ENCODE measurements around the gene CRACDL. TPM values are rescaled to one million over a fixed set of nuclear protein-coding genes. Genes with fewer than 3 reads are reported as not detected.

CRACDL gene
- polyA plus RNA-seq, 1 of the 3 experiments (the other 2 are of a cell fraction), result not detected

- TF ChIP-seq USF1 (IDR thresholded peaks at IDR 0.05; ENCODE audit: borderline replicate concordance, low read depth) (no peak), FOSL2 (IDR thresholded peaks at IDR 0.05; ENCODE audit: borderline replicate concordance, low read depth) (no peak), MAX (IDR thresholded peaks at IDR 0.05; ENCODE audit: low read depth) (no peak), YY1 (IDR thresholded peaks at IDR 0.05; ENCODE audit: low read depth) (no peak), USF2 (IDR thresholded peaks at IDR 0.05; ENCODE audit: borderline replicate concordance, low read depth, low read length) (no peak)
Observed at GRCh38 chr2:98946855-98947254, 10.8 kb upstream of the CRACDL start (continued).

GRCh38 chr2:98944775-98945174, 8.8 kb upstream of the CRACDL start:
- no peaks in the 10 kb centered on the region for H3K79me2 ChIP-seq (ENCODE audit: insufficient read depth)
- TF ChIP-seq USF2 (IDR thresholded peaks at IDR 0.05; ENCODE audit: borderline replicate concordance, low read depth, low read length), result no peak
- TF ChIP-seq RCOR1 (IDR thresholded peaks at IDR 0.05; ENCODE audit: low read length), result no peak
- no peak for TF ChIP-seq ZBTB33 (IDR thresholded peaks at IDR 0.05; ENCODE audit: borderline replicate concordance, low read depth)
- no peak for TF ChIP-seq RFX5 (IDR thresholded peaks at IDR 0.05; ENCODE audit: low read length)
- TF ChIP-seq RAD21 (IDR thresholded peaks at IDR 0.05; ENCODE audit: low read length), result no peak
- 94% methylated on average over 2 of the region's 2 CpGs for WGBS (ENCODE audit: low lambda C conversion rate)
- no peak overlapping the region for H3K4me2 ChIP-seq
- H3K9me3 ChIP-seq, result no peaks in the 10 kb centered on the region
- no peaks in the 10 kb centered on the region for H3K27me3 ChIP-seq (ENCODE audit: insufficient read depth)
- no peak for DNase-seq
- no peaks in the 10 kb centered on the region for H3K9me2 ChIP-seq
- peaks cover 0 to 11% of the 10 kb centered on the region in 2 experiments; a peak in 1 of 4 replicates for H3K4me1 ChIP-seq (ENCODE audit: control insufficient read depth in 1 of 2, insufficient read depth in 2 of 2, low read depth in 1 of 2, low read length in 1 of 2)
- ChIA-PET POLR2A (no interaction called here), CTCF (no interaction called here)
- no peaks in the 10 kb centered on the region for H3K36me3 ChIP-seq (replicated peaks in 1 of 2; ENCODE audit: control insufficient read depth in 1 of 2, insufficient read depth in 2 of 2, low read length in 1 of 2)
- H3F3A ChIP-seq (replicated peaks; ENCODE audit: insufficient read depth), result no peaks in the 10 kb centered on the region
- H3K9ac ChIP-seq, result no peak overlapping the region
- H2AFZ ChIP-seq (ENCODE audit: low read depth), result no peak overlapping the region
- no peaks in the 10 kb centered on the region for H4K20me1 ChIP-seq (ENCODE audit: insufficient read depth)
- H3K27ac ChIP-seq (ENCODE audit: low read depth in 2 of 2, low read length in 1 of 2), result no peak overlapping the region
- no peak overlapping the region for H3K4me3 ChIP-seq (ENCODE audit: low read depth in 2 of 2, low read length in 1 of 2)

GRCh38 chr2:98940102-98940501, 4.1 kb upstream of the CRACDL start:
- Histone ChIP-seq H3K36me3 (replicated peaks in 1 of 2; ENCODE audit: control insufficient read depth in 1 of 2, insufficient read depth in 2 of 2, low read length in 1 of 2) (no peaks in the 10 kb centered on the region), H3K9me2 (no peaks in the 10 kb centered on the region), H3F3A (replicated peaks; ENCODE audit: insufficient read depth) (no peaks in the 10 kb centered on the region), H3K27me3 (ENCODE audit: insufficient read depth) (peaks cover 15% of the 10 kb centered on the region; the same call in 1 of the 2 replicates), H3K79me2 (ENCODE audit: insufficient read depth) (no peaks in the 10 kb centered on the region), H3K4me3 (ENCODE audit: low read depth in 2 of 2, low read length in 1 of 2) (no peak overlapping the region), H3K4me1 (ENCODE audit: control insufficient read depth in 1 of 2, insufficient read depth in 2 of 2, low read depth in 1 of 2, low read length in 1 of 2) (no peaks in the 10 kb centered on the region; a peak in 1 of 4 replicates), H2AFZ (ENCODE audit: low read depth) (no peak overlapping the region), H3K27ac (ENCODE audit: low read depth in 2 of 2, low read length in 1 of 2) (no peak overlapping the region), H3K4me2 (no peak overlapping the region), H3K9me3 (no peaks in the 10 kb centered on the region), H4K20me1 (ENCODE audit: insufficient read depth) (no peaks in the 10 kb centered on the region), H3K9ac (no peak overlapping the region)
- CTCF ChIA-PET, result no interaction called here
- 79% methylated on average over 1 of the region's 1 CpG for WGBS (ENCODE audit: low lambda C conversion rate)
- no peak for DNase-seq
- POLR2A ChIA-PET, result no interaction called here
- TF ChIP-seq TAF1 (IDR thresholded peaks at IDR 0.05; ENCODE audit: borderline replicate concordance, low read depth, low read length) (no peak), JUND (IDR thresholded peaks at IDR 0.05) (no peak), RFX5 (IDR thresholded peaks at IDR 0.05; ENCODE audit: low read length) (no peak), MEF2A (IDR thresholded peaks at IDR 0.05; ENCODE audit: borderline replicate concordance, low read depth) (no peak), EP300 (IDR thresholded peaks at IDR 0.05; ENCODE audit: borderline replicate concordance in 1 of 2, low read depth in 1 of 2, low read length in 1 of 2) (no peak), USF2 (IDR thresholded peaks at IDR 0.05; ENCODE audit: borderline replicate concordance, low read depth, low read length) (no peak), RAD21 (IDR thresholded peaks at IDR 0.05; ENCODE audit: low read length) (no peak), TEAD4 (IDR thresholded peaks at IDR 0.05; ENCODE audit: borderline replicate concordance, insufficient read depth) (no peak), IRF3 (IDR thresholded peaks at IDR 0.05; ENCODE audit: low read depth, low read length) (no peak)

Measured in SK-N-SH (cell line).